ENCODE data around the gene TOMM20. TPM values are rescaled to one million over a fixed set of nuclear protein-coding genes. Genes with fewer than 3 reads are reported as not detected.

Gene TOMM20
- total RNA-seq, 1 donor from 2014 or later, result 112 TPM

- peak overlapping the region; percentile 38 for H3K4me3 Mint-ChIP-seq
- no peaks in the 10 kb centered on the region for H3K27me3 Mint-ChIP-seq (ENCODE audit: insufficient read depth)
- no peaks in the 10 kb centered on the region for H3K9me3 Mint-ChIP-seq
- intact Hi-C loops (cut with micrococcal nuclease), result loop anchor here (10.0 kb wide), 1 partner anchor 965 kb away; no protein-coding TSS in a partner anchor
- peaks cover 36% of the 10 kb centered on the region for H3K4me1 Mint-ChIP-seq (ENCODE audit: low read depth)
- DNase-seq (ENCODE audit: low spot score), result no peak
- H3K27ac Mint-ChIP-seq, result no peak overlapping the region
- peaks cover 6% of the 10 kb centered on the region for H3K36me3 Mint-ChIP-seq (ENCODE audit: low read depth)
Observed at GRCh38 chr1:235079443-235080296, 49.0 kb downstream of the TOMM20 start.

- no peak for DNase-seq (ENCODE audit: low spot score)
- H3K36me3 Mint-ChIP-seq (ENCODE audit: low read depth), result peaks cover 6% of the 10 kb centered on the region
- H3K27me3 Mint-ChIP-seq (ENCODE audit: insufficient read depth), result no peaks in the 10 kb centered on the region
- intact Hi-C loops (cut with micrococcal nuclease), result no loop called here
- H3K9me3 Mint-ChIP-seq, result no peaks in the 10 kb centered on the region
- H3K4me1 Mint-ChIP-seq (ENCODE audit: low read depth), result peaks cover 37% of the 10 kb centered on the region
- H3K27ac Mint-ChIP-seq, result no peak overlapping the region
- no peak overlapping the region for H3K4me3 Mint-ChIP-seq
Observed at GRCh38 chr1:235078480-235079381, 49.9 kb downstream of the TOMM20 start.

GRCh38 chr1:235077571-235078479 lies 50.8 kb downstream of the TOMM20 start:
- Mint-ChIP-seq H3K27ac (no peak overlapping the region), H3K4me3 (peak overlapping the region; percentile 52), H3K27me3 (ENCODE audit: insufficient read depth) (no peaks in the 10 kb centered on the region), H3K4me1 (ENCODE audit: low read depth) (peaks cover 33% of the 10 kb centered on the region), H3K36me3 (ENCODE audit: low read depth) (peaks cover 6% of the 10 kb centered on the region), H3K9me3 (no peaks in the 10 kb centered on the region)
- DNase-seq (ENCODE audit: low spot score), result peak; percentile 43
- intact Hi-C loops (cut with micrococcal nuclease), result loop anchor here (1.0 kb wide), 2 partner anchors 152 to 577 kb away; no protein-coding TSS in a partner anchor

GRCh38 chr1:235077163-235077540 lies 51.5 kb downstream of the TOMM20 start:
- intact Hi-C loops (cut with micrococcal nuclease), result loop anchor here (1.0 kb wide), 2 partner anchors 151 to 576 kb away; no protein-coding TSS in a partner anchor
- peak overlapping the region; percentile 52 for H3K4me3 Mint-ChIP-seq
- H3K27ac Mint-ChIP-seq, result no peak overlapping the region
- no peaks in the 10 kb centered on the region for H3K9me3 Mint-ChIP-seq
- peaks cover 35% of the 10 kb centered on the region for H3K4me1 Mint-ChIP-seq (ENCODE audit: low read depth)
- no peaks in the 10 kb centered on the region for H3K27me3 Mint-ChIP-seq (ENCODE audit: insufficient read depth)
- peaks cover 6% of the 10 kb centered on the region for H3K36me3 Mint-ChIP-seq (ENCODE audit: low read depth)
- DNase-seq (ENCODE audit: low spot score), result no peak

- H3K27ac Mint-ChIP-seq, result no peak overlapping the region
- H3K4me1 Mint-ChIP-seq (ENCODE audit: low read depth), result peaks cover 40% of the 10 kb centered on the region
- no peaks in the 10 kb centered on the region for H3K9me3 Mint-ChIP-seq
- H3K4me3 Mint-ChIP-seq, result peak overlapping the region; percentile 34
- intact Hi-C loops (cut with micrococcal nuclease), result loop anchor here (1.0 kb wide), 2 partner anchors 150 to 575 kb away; no protein-coding TSS in a partner anchor
- H3K27me3 Mint-ChIP-seq (ENCODE audit: insufficient read depth), result no peaks in the 10 kb centered on the region
- DNase-seq (ENCODE audit: low spot score), result no peak
- peaks cover 6% of the 10 kb centered on the region for H3K36me3 Mint-ChIP-seq (ENCODE audit: low read depth)
Observed at GRCh38 chr1:235076504-235077162, 52.0 kb downstream of the TOMM20 start.

- Mint-ChIP-seq H3K27me3 (ENCODE audit: insufficient read depth) (no peaks in the 10 kb centered on the region), H3K4me1 (ENCODE audit: low read depth) (peaks cover 42% of the 10 kb centered on the region), H3K27ac (peak overlapping the region; percentile 99), H3K9me3 (no peaks in the 10 kb centered on the region), H3K36me3 (ENCODE audit: low read depth) (peaks cover 6% of the 10 kb centered on the region), H3K4me3 (peak overlapping the region; percentile 71)
- intact Hi-C loops (cut with micrococcal nuclease), result loop anchor here (1.0 to 2.0 kb wide), 12 partner anchors 28 to 465 kb away; no protein-coding TSS in a partner anchor
- no peak for DNase-seq (ENCODE audit: low spot score)
Observed at GRCh38 chr1:235075777-235076308, 52.8 kb downstream of the TOMM20 start.

- no peaks in the 10 kb centered on the region for H3K27me3 Mint-ChIP-seq (ENCODE audit: insufficient read depth)
- H3K4me3 Mint-ChIP-seq, result peak overlapping the region; percentile 71
- H3K9me3 Mint-ChIP-seq, result no peaks in the 10 kb centered on the region
- H3K36me3 Mint-ChIP-seq (ENCODE audit: low read depth), result peaks cover 6% of the 10 kb centered on the region
- H3K27ac Mint-ChIP-seq, result peak overlapping the region; percentile 99
- peaks cover 43% of the 10 kb centered on the region for H3K4me1 Mint-ChIP-seq (ENCODE audit: low read depth)
- DNase-seq (ENCODE audit: low spot score), result peak; percentile 34
- intact Hi-C loops (cut with micrococcal nuclease), result loop anchor here (1.0 to 2.0 kb wide), 12 partner anchors 27 to 464 kb away; no protein-coding TSS in a partner anchor
Observed at GRCh38 chr1:235075048-235075776, 53.4 kb downstream of the TOMM20 start.

- H3K27ac Mint-ChIP-seq, result peak overlapping the region; percentile 99
- DNase-seq (ENCODE audit: low spot score), result peak; percentile 20
- H3K36me3 Mint-ChIP-seq (ENCODE audit: low read depth), result peaks cover 4% of the 10 kb centered on the region
- H3K4me1 Mint-ChIP-seq (ENCODE audit: low read depth), result peaks cover 46% of the 10 kb centered on the region
- no peaks in the 10 kb centered on the region for H3K9me3 Mint-ChIP-seq
- H3K27me3 Mint-ChIP-seq (ENCODE audit: insufficient read depth), result no peaks in the 10 kb centered on the region
- H3K4me3 Mint-ChIP-seq, result peak overlapping the region; percentile 71
- intact Hi-C loops (cut with micrococcal nuclease), result loop anchor here (1.0 to 2.0 kb wide), 13 partner anchors 26 to 463 kb away; no protein-coding TSS in a partner anchor
Observed at GRCh38 chr1:235074523-235075047, 54.1 kb downstream of the TOMM20 start.

- no peak overlapping the region for H3K4me3 Mint-ChIP-seq
Observed at GRCh38 chr1:235073968-235074522, 54.6 kb downstream of the TOMM20 start.

GRCh38 chr1:235073331-235073967 lies 55.2 kb downstream of the TOMM20 start:
- H3K36me3 Mint-ChIP-seq (ENCODE audit: low read depth), result peaks cover 4% of the 10 kb centered on the region
- H3K27ac Mint-ChIP-seq, result peak overlapping the region; percentile 99
- no peaks in the 10 kb centered on the region for H3K27me3 Mint-ChIP-seq (ENCODE audit: insufficient read depth)
- no peak for DNase-seq (ENCODE audit: low spot score)
- no peak overlapping the region for H3K4me3 Mint-ChIP-seq
- peaks cover 50% of the 10 kb centered on the region for H3K4me1 Mint-ChIP-seq (ENCODE audit: low read depth)
- intact Hi-C loops (cut with micrococcal nuclease), result no loop called here
- H3K9me3 Mint-ChIP-seq, result no peaks in the 10 kb centered on the region

More at GRCh38 chr1:235073968-235074522, 54.6 kb downstream of the TOMM20 start:
- Mint-ChIP-seq H3K9me3 (no peaks in the 10 kb centered on the region), H3K4me1 (ENCODE audit: low read depth) (peaks cover 50% of the 10 kb centered on the region), H3K27ac (peak overlapping the region; percentile 99), H3K27me3 (ENCODE audit: insufficient read depth) (no peaks in the 10 kb centered on the region), H3K36me3 (ENCODE audit: low read depth) (peaks cover 4% of the 10 kb centered on the region)
- intact Hi-C loops (cut with micrococcal nuclease), result loop anchor here (1.0 to 2.0 kb wide), 3 partner anchors 111 to 301 kb away; no protein-coding TSS in a partner anchor
- no peak for DNase-seq (ENCODE audit: low spot score)
